Activated effector memory CD4-positive, alpha-beta T cell treated with Interleukin-2 at 50 U/mL for 16 hours (primary cell): ENCODE measurements around the gene ITGA8.
"Not testable (repeated sequence)": the region's sequence is repeated elsewhere in the genome, so short reads cannot be mapped to it uniquely, and the experiment has no call there.

Source experiments
- DNase-seq: peaks from one replicate; pipeline ENCODE4 v3.0.0-alpha.2; 2020

ITGA8 gene

GRCh38 chr10:15486404-15486803 is 233.3 kb downstream of the ITGA8 start:
- no peak for DNase-seq

GRCh38 chr10:15485684-15486316 is 233.9 kb downstream of the ITGA8 start:
- DNase-seq: no peak

- DNase-seq: no peak
Measured at GRCh38 chr10:15485027-15485426, 234.7 kb downstream of the ITGA8 start.

GRCh38 chr10:15484128-15484527 is 235.6 kb downstream of the ITGA8 start:
- no peak for DNase-seq

GRCh38 chr10:15483215-15484075 is 236.3 kb downstream of the ITGA8 start:
- DNase-seq: no peak

GRCh38 chr10:15482156-15482555 is 237.6 kb downstream of the ITGA8 start:
- DNase-seq: no peak

- DNase-seq: no peak
Measured at GRCh38 chr10:15478950-15479349, 240.8 kb downstream of the ITGA8 start.

- no peak for DNase-seq
Measured at GRCh38 chr10:15478429-15478828, 241.3 kb downstream of the ITGA8 start.

GRCh38 chr10:15476337-15476736 is 243.4 kb downstream of the ITGA8 start:
- no peak for DNase-seq

- DNase-seq: not testable (repeated sequence)
Measured at GRCh38 chr10:15475439-15475838, 244.3 kb downstream of the ITGA8 start.

- DNase-seq: no peak
Measured at GRCh38 chr10:15474671-15475070, 245.1 kb downstream of the ITGA8 start.

- no peak for DNase-seq
Measured at GRCh38 chr10:15473396-15473767, 246.3 kb downstream of the ITGA8 start.

GRCh38 chr10:15472431-15473395 is 247.0 kb downstream of the ITGA8 start:
- DNase-seq: no peak

- no peak for DNase-seq
Measured at GRCh38 chr10:15472008-15472407, 247.7 kb downstream of the ITGA8 start.

GRCh38 chr10:15469111-15469510 is 250.6 kb downstream of the ITGA8 start:
- no peak for DNase-seq

- no peak for DNase-seq
Measured at GRCh38 chr10:15464381-15464780, 255.3 kb downstream of the ITGA8 start.
